GM23338 (cell line): ENCODE results near the gene HELT. TPM values are rescaled to one million over a fixed set of nuclear protein-coding genes. Genes with fewer than 3 reads are reported as not detected.

Experiments
- ATAC-seq: fragments of 200-7000 bp; cut with Tn5 transposase; 3 replicates; pipeline ENCODE4 v1.9.1; 2020
- DNase-seq: peaks from one replicate; pipeline ENCODE4 v3.0.0-alpha.2; 2015; ENCODE audit warnings: low spot score
- H2AFZ ChIP-seq: fragments of 200-600 bp; sonication (generic); 2 replicates; pipeline ENCODE4 v1.8.0; 2016; ENCODE audit warnings: antibody characterized with exemption, mild to moderate bottlenecking, moderate library complexity
- H3F3A ChIP-seq: fragments of 200-600 bp; sonication (generic); replicated peaks from 2 replicates; pipeline ENCODE4 v1.8.0; 2017; ENCODE audit warnings: antibody characterized with exemption, mixed run types, low read depth
- H3K27ac ChIP-seq: fragments of 200-600 bp; sonication (generic); 2 replicates; pipeline ENCODE4 v1.6.1; 2016; ENCODE audit warnings: low read depth
- H3K27me3 ChIP-seq: fragments of 200-600 bp; sonication (generic); 2 replicates; pipeline ENCODE4 v1.8.0; 2016; ENCODE audit warnings: mild to moderate bottlenecking, mixed run types, moderate library complexity; ENCODE audit not compliant: insufficient read depth
- H3K36me3 ChIP-seq: fragments of 200-600 bp; sonication (generic); 2 replicates; pipeline ENCODE4 v1.8.0; 2016; ENCODE audit warnings: mild to moderate bottlenecking; ENCODE audit not compliant: insufficient read depth
- H3K4me1 ChIP-seq: fragments of 200-600 bp; sonication (generic); 2 replicates; pipeline ENCODE4 v1.8.0; 2016; ENCODE audit warnings: mild to moderate bottlenecking, moderate library complexity; ENCODE audit not compliant: insufficient read depth
- H3K4me2 ChIP-seq: fragments of 200-600 bp; sonication (generic); 2 replicates; pipeline ENCODE4 v1.7.1; 2017; ENCODE audit warnings: mixed run types
- H3K4me3 ChIP-seq: fragments of 200-600 bp; sonication (generic); 2 replicates; pipeline ENCODE4 v1.6.1; 2016; ENCODE audit warnings: mixed run types
- H3K79me2 ChIP-seq: fragments of 200-600 bp; sonication (generic); replicated peaks from 2 replicates; pipeline ENCODE4 v1.8.0; 2017; ENCODE audit warnings: mild to moderate bottlenecking; ENCODE audit not compliant: insufficient read depth
- H3K9me2 ChIP-seq: fragments of 200-600 bp; sonication (generic); 2 replicates; pipeline ENCODE4 v1.8.0; 2017; ENCODE audit not compliant: insufficient read depth
- H4K20me1 ChIP-seq: fragments of 200-600 bp; sonication (generic); replicated peaks from 2 replicates; pipeline ENCODE4 v1.8.0; 2017; ENCODE audit warnings: mild to moderate bottlenecking; ENCODE audit not compliant: insufficient read depth
- H3K27ac Mint-ChIP-seq: 2 replicates; pipeline ENCODE4 v1.8.0; 2020; ENCODE audit warnings: inconsistent platforms, mild to moderate bottlenecking, moderate library complexity, mixed read lengths
- H3K27me3 Mint-ChIP-seq: 3 replicates; pipeline ENCODE4 v1.8.0; 2022; ENCODE audit warnings: low read depth, mild to moderate bottlenecking, moderate library complexity, mixed read lengths, inconsistent platforms; ENCODE audit not compliant: insufficient read depth, poor library complexity
- H3K36me3 Mint-ChIP-seq: 3 replicates; pipeline ENCODE4 v1.8.0; 2021; ENCODE audit warnings: low read depth, mild to moderate bottlenecking, inconsistent platforms, moderate library complexity, mixed read lengths
- H3K4me1 Mint-ChIP-seq: 3 replicates; pipeline ENCODE4 v1.8.0; 2020; ENCODE audit warnings: mild to moderate bottlenecking, inconsistent platforms, mixed read lengths
- H3K4me3 Mint-ChIP-seq: 3 replicates; pipeline ENCODE4 v1.8.0; 2021; ENCODE audit warnings: moderate library complexity, mild to moderate bottlenecking, inconsistent platforms, mixed read lengths
- H3K9me3 Mint-ChIP-seq: 3 replicates; pipeline ENCODE4 v1.8.0; 2020; ENCODE audit warnings: moderate library complexity, mild to moderate bottlenecking, inconsistent platforms, mixed read lengths
- CREB1 ChIP-seq: fragments of 250-450 bp; sonication (Bioruptor Pico); IDR thresholded peaks from 2 replicates; pipeline ENCODE4 v1.5.0; 2020; ENCODE audit warnings: low read depth, mild to moderate bottlenecking, moderate library complexity
- EZH2 ChIP-seq: fragments of 200-600 bp; sonication (generic); IDR thresholded peaks from one replicate; pipeline ENCODE4 v1.8.0; 2017; ENCODE audit warnings: antibody characterized with exemption, mild to moderate bottlenecking, low read depth; ENCODE audit not compliant: unreplicated experiment
- EZH2phosphoT487 ChIP-seq: fragments of 200-600 bp; sonication (generic); IDR thresholded peaks from one replicate; pipeline ENCODE4 v1.8.1; 2018; ENCODE audit warnings: antibody characterized with exemption; ENCODE audit not compliant: unreplicated experiment
- JUNB ChIP-seq: IDR thresholded peaks from one replicate; pipeline ENCODE4 v1.6.1; 2016; ENCODE audit warnings: antibody characterized with exemption; ENCODE audit not compliant: unreplicated experiment
- NANOG ChIP-seq: IDR thresholded peaks from 2 replicates; pipeline ENCODE4 v1.6.1; 2016; ENCODE audit warnings: antibody characterized with exemption, borderline replicate concordance
- ZNF114 ChIP-seq: fragments of 250-450 bp; sonication (Bioruptor Pico); IDR thresholded peaks from 2 replicates; pipeline ENCODE4 v1.5.0; 2020; ENCODE audit warnings: mild to moderate bottlenecking, moderate library complexity
- polyA plus RNA-seq: library from polyadenylated mRNA; unstranded; fragments of >200 nt; fragmentation: Nextera tagmentation; extraction: Ambion mirVana; gene quantifications from 2 replicates; pipeline ENCODE4 v1.2.1, GENCODE V29; 2016
- total RNA-seq: library from RNA; depleted of rRNA; stranded (reverse); fragments of >200 nt; shearing (Covaris generic); gene quantifications from 2 replicates; pipeline ENCODE4 v1.2.3, GENCODE V29; 2014
- TF ChIP-seq, protein P1 (sequence below), 2 experiments: fragments of 200-600 bp in 1 of 2; sonication (generic) in 1 of 2; conservative IDR thresholded peaks; 2 replicates each; pipeline versions ENCODE4 v1.5.1 to v1.6.1; 2016 to 2017; ENCODE audit warnings: antibody characterized with exemption in 2 of 2, low read depth in 2 of 2, mild to moderate bottlenecking in 2 of 2, moderate library complexity in 1 of 2
- TF ChIP-seq, protein P2 (sequence below): IDR thresholded peaks from 2 replicates; pipeline ENCODE4 v1.6.1; 2016; ENCODE audit warnings: antibody characterized with exemption

The HELT gene
- total and polyA plus RNA-seq, 2 experiments from 2014 or later, result not detected

DNA sequence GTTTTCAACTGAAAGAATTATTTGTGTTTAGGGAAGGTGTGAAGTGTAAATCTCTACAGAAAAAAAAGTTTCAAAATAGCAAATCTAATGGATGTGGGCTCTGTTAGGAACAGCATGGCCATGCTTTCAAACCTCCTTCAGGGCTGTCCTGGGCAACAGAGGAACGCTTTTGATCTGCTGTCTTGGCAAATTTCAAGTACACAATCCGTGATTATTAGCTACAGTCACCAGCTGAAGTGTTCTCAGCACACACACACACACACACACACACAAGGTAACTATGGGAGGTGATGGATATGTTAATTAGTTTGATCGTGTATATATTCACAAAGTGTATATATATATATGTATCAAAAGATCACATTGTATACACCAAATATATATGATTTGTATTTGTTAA lies 40.5 kb upstream of the HELT start:
- H3K27me3 ChIP-seq, result no peaks in the 10 kb centered on the region
- ATAC-seq, result no peak
- DNase-seq, result no peak
- H3K4me3 ChIP-seq, result no peak overlapping the region
- H3F3A ChIP-seq, result no peaks in the 10 kb centered on the region
- no peaks in the 10 kb centered on the region for H3K4me1 ChIP-seq
- Mint-ChIP-seq H3K9me3 (peaks cover 1% of the 10 kb centered on the region; the same call in 2 of the 3 replicates), H3K36me3 (no peaks in the 10 kb centered on the region; the same call in 2 of the 3 replicates), H3K27me3 (peaks cover 2% of the 10 kb centered on the region), H3K27ac (no peak overlapping the region), H3K4me3 (no peak overlapping the region), H3K4me1 (no peaks in the 10 kb centered on the region)
- H3K36me3 ChIP-seq, result no peaks in the 10 kb centered on the region
- H2AFZ ChIP-seq, result no peak overlapping the region
- H4K20me1 ChIP-seq, result no peaks in the 10 kb centered on the region
- H3K9me2 ChIP-seq, result no peaks in the 10 kb centered on the region
- no peak overlapping the region for H3K27ac ChIP-seq
- no peaks in the 10 kb centered on the region for H3K79me2 ChIP-seq
- TF ChIP-seq ZNF114 (CRISPR knock-in tag) (no peak), NANOG (no peak), JUNB (no peak), EZH2phosphoT487 (no peak), CREB1 (CRISPR knock-in tag) (no peak)
- TF ChIP-seq, protein P1, sequence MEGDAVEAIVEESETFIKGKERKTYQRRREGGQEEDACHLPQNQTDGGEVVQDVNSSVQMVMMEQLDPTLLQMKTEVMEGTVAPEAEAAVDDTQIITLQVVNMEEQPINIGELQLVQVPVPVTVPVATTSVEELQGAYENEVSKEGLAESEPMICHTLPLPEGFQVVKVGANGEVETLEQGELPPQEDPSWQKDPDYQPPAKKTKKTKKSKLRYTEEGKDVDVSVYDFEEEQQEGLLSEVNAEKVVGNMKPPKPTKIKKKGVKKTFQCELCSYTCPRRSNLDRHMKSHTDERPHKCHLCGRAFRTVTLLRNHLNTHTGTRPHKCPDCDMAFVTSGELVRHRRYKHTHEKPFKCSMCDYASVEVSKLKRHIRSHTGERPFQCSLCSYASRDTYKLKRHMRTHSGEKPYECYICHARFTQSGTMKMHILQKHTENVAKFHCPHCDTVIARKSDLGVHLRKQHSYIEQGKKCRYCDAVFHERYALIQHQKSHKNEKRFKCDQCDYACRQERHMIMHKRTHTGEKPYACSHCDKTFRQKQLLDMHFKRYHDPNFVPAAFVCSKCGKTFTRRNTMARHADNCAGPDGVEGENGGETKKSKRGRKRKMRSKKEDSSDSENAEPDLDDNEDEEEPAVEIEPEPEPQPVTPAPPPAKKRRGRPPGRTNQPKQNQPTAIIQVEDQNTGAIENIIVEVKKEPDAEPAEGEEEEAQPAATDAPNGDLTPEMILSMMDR (conservative IDR thresholded peaks at IDR 0.05; ENCODE audit: low read depth in 2 of 2), result no peak
- TF ChIP-seq, protein P2, sequence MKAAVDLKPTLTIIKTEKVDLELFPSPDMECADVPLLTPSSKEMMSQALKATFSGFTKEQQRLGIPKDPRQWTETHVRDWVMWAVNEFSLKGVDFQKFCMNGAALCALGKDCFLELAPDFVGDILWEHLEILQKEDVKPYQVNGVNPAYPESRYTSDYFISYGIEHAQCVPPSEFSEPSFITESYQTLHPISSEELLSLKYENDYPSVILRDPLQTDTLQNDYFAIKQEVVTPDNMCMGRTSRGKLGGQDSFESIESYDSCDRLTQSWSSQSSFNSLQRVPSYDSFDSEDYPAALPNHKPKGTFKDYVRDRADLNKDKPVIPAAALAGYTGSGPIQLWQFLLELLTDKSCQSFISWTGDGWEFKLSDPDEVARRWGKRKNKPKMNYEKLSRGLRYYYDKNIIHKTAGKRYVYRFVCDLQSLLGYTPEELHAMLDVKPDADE, result no peak
- no peak overlapping the region for H3K4me2 ChIP-seq

DNA sequence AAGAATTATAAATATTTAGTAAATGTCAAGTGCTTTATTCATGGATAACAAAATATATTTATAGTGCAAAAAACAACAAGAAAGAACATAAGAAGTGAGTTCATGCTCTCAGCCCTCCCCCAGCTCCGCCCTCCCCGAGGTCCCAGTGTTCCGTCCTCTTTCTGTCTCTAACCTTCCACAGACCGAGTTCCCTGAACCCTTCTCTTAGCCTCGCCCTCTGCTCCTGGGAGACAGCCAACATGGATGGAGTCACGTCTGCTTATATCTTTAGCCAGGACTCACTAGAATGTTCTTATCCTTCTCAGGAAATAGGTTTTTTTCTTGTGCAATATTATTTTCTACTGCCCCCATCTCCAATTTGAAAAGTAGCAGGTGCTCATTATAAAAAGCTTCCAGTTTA lies 40.1 kb upstream of the HELT start:
- Histone ChIP-seq H2AFZ (no peak overlapping the region), H3K27ac (no peak overlapping the region), H3F3A (no peaks in the 10 kb centered on the region), H3K36me3 (no peaks in the 10 kb centered on the region), H3K27me3 (no peaks in the 10 kb centered on the region), H3K4me1 (no peaks in the 10 kb centered on the region), H3K79me2 (no peaks in the 10 kb centered on the region), H3K9me2 (no peaks in the 10 kb centered on the region), H4K20me1 (no peaks in the 10 kb centered on the region), H3K4me2 (no peak overlapping the region), H3K4me3 (no peak overlapping the region)
- no peak for ATAC-seq
- peaks cover 3% of the 10 kb centered on the region for H3K27me3 Mint-ChIP-seq
- no peaks in the 10 kb centered on the region; the same call in 2 of the 3 replicates for H3K9me3 Mint-ChIP-seq
- no peaks in the 10 kb centered on the region for H3K4me1 Mint-ChIP-seq
- TF ChIP-seq, protein P1 (conservative IDR thresholded peaks at IDR 0.05; ENCODE audit: low read depth in 2 of 2), result no peak
- no peak for TF ChIP-seq EZH2
- H3K27ac Mint-ChIP-seq, result no peak overlapping the region
- no peak overlapping the region for H3K4me3 Mint-ChIP-seq
- no peaks in the 10 kb centered on the region; the same call in 2 of the 3 replicates for H3K36me3 Mint-ChIP-seq
- no peak for DNase-seq
